ENCODE results near the gene TPM2.

TPM2 gene

GRCh38 chr9:35717132-35717870 is 27.6 kb upstream of the TPM2 start:
- DNase-seq, result no peak

GRCh38 chr9:35716230-35716629 is 26.5 kb upstream of the TPM2 start:
- no peak for DNase-seq

- no peak for DNase-seq
Observed at GRCh38 chr9:35714579-35715252, 25.0 kb upstream of the TPM2 start.

- DNase-seq, result no peak
Observed at GRCh38 chr9:35714123-35714522, 24.4 kb upstream of the TPM2 start.

GRCh38 chr9:35713578-35713977 is 23.9 kb upstream of the TPM2 start:
- DNase-seq, result no peak

GRCh38 chr9:35712762-35713400 is 23.2 kb upstream of the TPM2 start:
- DNase-seq, result no peak

GRCh38 chr9:35711501-35712428 is 22.0 kb upstream of the TPM2 start:
- no peak for DNase-seq

GRCh38 chr9:35710818-35711500 is 21.2 kb upstream of the TPM2 start:
- no peak for DNase-seq

GRCh38 chr9:35708146-35708545 is 18.4 kb upstream of the TPM2 start:
- no peak for DNase-seq

GRCh38 chr9:35706951-35707350 is 17.2 kb upstream of the TPM2 start:
- no peak for DNase-seq

- DNase-seq, result no peak
Observed at GRCh38 chr9:35705836-35706430, 16.2 kb upstream of the TPM2 start.

- DNase-seq, result no peak
Observed at GRCh38 chr9:35705372-35705771, 15.6 kb upstream of the TPM2 start.

GRCh38 chr9:35703906-35704672 is 14.4 kb upstream of the TPM2 start:
- no peak for DNase-seq

GRCh38 chr9:35702696-35703095 is 13.0 kb upstream of the TPM2 start:
- DNase-seq, result no peak

GRCh38 chr9:35700942-35701341 is 11.2 kb upstream of the TPM2 start:
- DNase-seq, result no peak

GRCh38 chr9:35700031-35700430 is 10.3 kb upstream of the TPM2 start:
- DNase-seq, result no peak

GRCh38 chr9:35698231-35698630 is 8.5 kb upstream of the TPM2 start:
- DNase-seq, result no peak

GRCh38 chr9:35697486-35697885 is 7.8 kb upstream of the TPM2 start:
- no peak for DNase-seq

GRCh38 chr9:35696520-35697215 is 6.9 kb upstream of the TPM2 start:
- DNase-seq, result peak; percentile 72

GRCh38 chr9:35695943-35696401 is 6.2 kb upstream of the TPM2 start:
- DNase-seq, result no peak
